ENCODE measurements around the gene RPL13A. TPM values are rescaled to one million over a fixed set of nuclear protein-coding genes. Genes with fewer than 3 reads are reported as not detected.

RPL13A gene
- total and polyA plus RNA-seq, 2 of the 4 experiments (the other 2 are of a cell fraction) = 1,477 to 2,069 TPM

DNA sequence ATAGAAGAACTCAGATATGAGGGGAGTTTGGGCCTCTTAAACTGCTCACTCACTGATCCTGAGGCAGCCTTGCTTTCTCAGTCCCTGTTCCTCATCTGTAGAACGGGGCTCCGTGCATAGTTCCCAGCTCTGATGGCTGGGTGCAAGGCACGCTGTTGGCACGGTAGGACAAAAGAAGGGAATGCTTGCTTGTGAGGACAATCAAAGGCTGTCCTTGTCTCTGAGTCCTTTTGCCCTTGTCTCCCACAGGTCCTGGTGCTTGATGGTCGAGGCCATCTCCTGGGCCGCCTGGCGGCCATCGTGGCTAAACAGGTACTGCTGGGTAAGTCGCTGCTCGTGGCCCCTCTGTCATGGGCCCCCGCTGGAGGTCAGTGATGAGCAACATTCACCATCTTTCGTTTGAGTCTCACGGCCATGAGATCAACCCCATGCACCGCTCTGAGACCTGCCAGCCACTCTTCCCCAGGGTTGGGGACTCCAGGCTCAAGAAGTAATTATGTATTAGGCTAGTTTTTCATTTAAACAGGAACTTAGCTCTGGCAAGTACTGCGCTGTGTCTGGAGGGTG is 2.3 kb downstream of the RPL13A start:
- ChIA-PET CTCF (no interaction called here), POLR2A (ENCODE audit: unreplicated experiment) (interaction anchor here (0.6 kb wide), 1 partner anchor 106 kb away, joined by 4 read pairs; no protein-coding TSS in a partner anchor)
- no peak overlapping the region for H3K4ac ChIP-seq (ENCODE audit: low read depth, low read length)
- BruUV-seq (replicated peaks) = no TSS peak
- peak overlapping the region; percentile 70; the same call in 1 of the 2 replicates for H3K4me3 ChIP-seq (ENCODE audit: insufficient read depth, low read depth, low read length)
- peak overlapping the region; percentile 39 for H2AK9ac ChIP-seq (replicated peaks; ENCODE audit: low read depth, low read length, poor library complexity)
- peak overlapping the region; percentile 91 for H3K4me2 ChIP-seq (ENCODE audit: low read depth, low read length)
- H4K91ac ChIP-seq (ENCODE audit: insufficient read depth, low read depth, low read length) = no peak overlapping the region
- no peak overlapping the region for H2BK120ac ChIP-seq (ENCODE audit: low read depth, low read length)
- dilution Hi-C loops (cut with HindIII; ENCODE audit: low sequenced_read_pairs, unreplicated experiment) (no loop called here), in situ Hi-C loops (cut with MboI; ENCODE audit: low sequenced_read_pairs) (loop anchor here (10.0 kb wide), 1 partner anchor 175 kb away; the partner anchor contains the start of genes BCL2L12 and IRF3), intact Hi-C loops (cut with micrococcal nuclease) (no loop called here)
- H3K56ac ChIP-seq (ENCODE audit: extremely low read depth, insufficient read depth, low read length) = peak overlapping the region; percentile 99; the same call in 1 of the 2 replicates
- H2BK20ac ChIP-seq (ENCODE audit: low read depth, low read length) = no peak overlapping the region
- no peak overlapping the region for H4K5ac ChIP-seq (ENCODE audit: low read depth, low read length)
- H4K8ac ChIP-seq (ENCODE audit: low read depth in 2 of 2, low read length in 2 of 2) = peak overlapping the region; percentile 33 to 44; a peak in 3 of 4 replicates
- H3K36me3 ChIP-seq (ENCODE audit: control insufficient read depth, insufficient read depth, low read length) = peaks cover 47% of the 10 kb centered on the region
- H3K27me3 ChIP-seq (ENCODE audit: control insufficient read depth, insufficient read depth, low read length) = no peaks in the 10 kb centered on the region
- peaks cover 11 to 39% of the 10 kb centered on the region in 2 experiments for H3K79me1 ChIP-seq (ENCODE audit: low read depth in 1 of 2, low read length in 2 of 2)
- H3K18ac ChIP-seq (ENCODE audit: low read depth, low read length) = no peak overlapping the region
- no peak overlapping the region for H2AFZ ChIP-seq (replicated peaks; ENCODE audit: low read length, poor library complexity)
- no peak for ATAC-seq (ENCODE audit: low read depth)
- H3K9ac ChIP-seq (ENCODE audit: low read depth, low read length) = peak overlapping the region; percentile 99
- peaks cover 56% of the 10 kb centered on the region for H4K20me1 ChIP-seq (ENCODE audit: insufficient read depth, low read length)
- H3K4me1 ChIP-seq (ENCODE audit: control insufficient read depth, insufficient read depth, low read length) = peaks cover 7% of the 10 kb centered on the region
- WGBS, 2 experiments (ENCODE audit: extremely low coverage in 2 of 2, insufficient read length in 1 of 2) = 84% methylated on average over 6 of the region's 15 CpGs; no CpG with 5 or more reads in 1 of the 2 experiments
- no peak overlapping the region for H2BK15ac ChIP-seq (ENCODE audit: low read depth, low read length)
- no peaks in the 10 kb centered on the region for H3K9me3 ChIP-seq (ENCODE audit: control insufficient read depth, insufficient read depth, low read length)
- peak overlapping the region; percentile 46; the same call in 1 of the 2 replicates for H2AK5ac ChIP-seq (ENCODE audit: low read depth, low read length)
- H3K9me1 ChIP-seq (ENCODE audit: insufficient read depth, low read length) = peaks cover 5% of the 10 kb centered on the region
- TF ChIP-seq CHD1 (IDR thresholded peaks at IDR 0.05; ENCODE audit: low read depth, low read length) (no peak), SMC3 (IDR thresholded peaks at IDR 0.05; ENCODE audit: low read depth, low read length) (no peak), CEBPB (IDR thresholded peaks at IDR 0.05; ENCODE audit: low read depth, low read length) (no peak), RCOR1 (IDR thresholded peaks at IDR 0.05; ENCODE audit: insufficient replicate concordance, low read length) (no peak), FOS (IDR thresholded peaks at IDR 0.05; ENCODE audit: low read depth, low read length) (no peak), RAD21 (IDR thresholded peaks at IDR 0.05; ENCODE audit: low read length) (no peak), POLR2A (IDR thresholded peaks at IDR 0.05; ENCODE audit: low read depth, low read length) (no peak), BHLHE40 (IDR thresholded peaks at IDR 0.05; ENCODE audit: low read depth, low read length) (no peak), MAZ (IDR thresholded peaks at IDR 0.05; ENCODE audit: borderline replicate concordance, low read depth, low read length) (no peak), RFX5 (IDR thresholded peaks at IDR 0.05; ENCODE audit: low read depth, low read length) (no peak), MXI1 (IDR thresholded peaks at IDR 0.05; ENCODE audit: borderline replicate concordance, low read depth, low read length) (no peak)
- TF ChIP-seq, protein P1, sequence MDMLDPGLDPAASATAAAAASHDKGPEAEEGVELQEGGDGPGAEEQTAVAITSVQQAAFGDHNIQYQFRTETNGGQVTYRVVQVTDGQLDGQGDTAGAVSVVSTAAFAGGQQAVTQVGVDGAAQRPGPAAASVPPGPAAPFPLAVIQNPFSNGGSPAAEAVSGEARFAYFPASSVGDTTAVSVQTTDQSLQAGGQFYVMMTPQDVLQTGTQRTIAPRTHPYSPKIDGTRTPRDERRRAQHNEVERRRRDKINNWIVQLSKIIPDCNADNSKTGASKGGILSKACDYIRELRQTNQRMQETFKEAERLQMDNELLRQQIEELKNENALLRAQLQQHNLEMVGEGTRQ (IDR thresholded peaks at IDR 0.05; ENCODE audit: low read depth, low read length) = no peak
- TF ChIP-seq, protein P2, sequence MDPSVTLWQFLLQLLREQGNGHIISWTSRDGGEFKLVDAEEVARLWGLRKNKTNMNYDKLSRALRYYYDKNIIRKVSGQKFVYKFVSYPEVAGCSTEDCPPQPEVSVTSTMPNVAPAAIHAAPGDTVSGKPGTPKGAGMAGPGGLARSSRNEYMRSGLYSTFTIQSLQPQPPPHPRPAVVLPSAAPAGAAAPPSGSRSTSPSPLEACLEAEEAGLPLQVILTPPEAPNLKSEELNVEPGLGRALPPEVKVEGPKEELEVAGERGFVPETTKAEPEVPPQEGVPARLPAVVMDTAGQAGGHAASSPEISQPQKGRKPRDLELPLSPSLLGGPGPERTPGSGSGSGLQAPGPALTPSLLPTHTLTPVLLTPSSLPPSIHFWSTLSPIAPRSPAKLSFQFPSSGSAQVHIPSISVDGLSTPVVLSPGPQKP (IDR thresholded peaks at IDR 0.05; ENCODE audit: borderline replicate concordance, low read depth, low read length) = no peak
- H3K23ac ChIP-seq (ENCODE audit: low read depth, low read length) = peak overlapping the region; percentile 86
- H2BK5ac ChIP-seq (ENCODE audit: low read depth, low read length, poor library complexity, severe bottlenecking) = peak overlapping the region; percentile 14
- no peak for DNase-seq
- H3K27ac ChIP-seq (ENCODE audit: insufficient read depth, low read length) = peak overlapping the region; percentile 63
- H3K14ac ChIP-seq (replicated peaks; ENCODE audit: low read depth, low read length) = peak overlapping the region; percentile 53; the same call in 1 of the 2 replicates
